HEK293 (cell line): ENCODE measurements around the gene ACAP2.

ENCODE experiments used
- CTCF ChIA-PET: fragments of 350-600 bp; formaldehyde crosslinking; extraction: SDS; loops from one replicate; lab custom pipeline; 2021; ENCODE audit warnings: antibody characterized with exemption; lab: Yijun Ruan, JAX
- POLR2A ChIA-PET: fragments of 300-600 bp; formaldehyde crosslinking; extraction: SDS; loops from one replicate; lab custom pipeline; 2020; ENCODE audit warnings: antibody characterized with exemption, inconsistent platforms; lab: Yijun Ruan, JAX
- H3K27ac ChIP-seq: fragments of 200-500 bp; sonication (Bioruptor generic); 2 replicates; pipeline ENCODE4 v1.5.1; 2014; ENCODE audit warnings: low read depth, low read length, control low read depth, inconsistent platforms; ENCODE audit errors: extremely low read depth
- H3K36me3 ChIP-seq, 2 experiments: fragments of 200-500 bp in 1 of 2; sonication (Bioruptor generic) in 1 of 2; 1 replicate in 1 of 2; 2 replicates in 1 of 2; pipeline ENCODE4 v1.5.1; 2014 to 2017; ENCODE audit warnings: inconsistent platforms in 2 of 2, low read length in 2 of 2; ENCODE audit not compliant: control insufficient read depth in 2 of 2, insufficient read depth in 1 of 2
- H3K4me1 ChIP-seq: fragments of 200-500 bp; sonication (Bioruptor generic); 2 replicates; pipeline ENCODE4 v1.5.1; 2014; ENCODE audit warnings: mild to moderate bottlenecking, low read length, inconsistent platforms; ENCODE audit not compliant: control insufficient read depth, insufficient read depth
- H3K4me3 ChIP-seq: 2 replicates; pipeline ENCODE4 v1.5.1; 2011; ENCODE audit warnings: low read depth, mild to moderate bottlenecking, control low read depth, low read length, moderate library complexity
- H3K9me3 ChIP-seq: fragments of 200-500 bp; sonication (Bioruptor generic); 2 replicates; pipeline ENCODE4 v1.5.1; 2014; ENCODE audit warnings: low read depth, low read length, inconsistent platforms; ENCODE audit not compliant: control insufficient read depth, insufficient read depth
- GLI4 ChIP-seq: fragments of 450-650 bp; formaldehyde crosslinking; IDR thresholded peaks from 2 replicates; pipeline ENCODE4 v1.5.1; 2016; ENCODE audit warnings: missing biosample characterization, missing genetic modification characterization
- MEIS1 ChIP-seq: sonication (generic); formaldehyde crosslinking; IDR thresholded peaks from 2 replicates; pipeline ENCODE4 v1.8.1; 2022; ENCODE audit warnings: missing genetic modification reagents, mild to moderate bottlenecking, borderline replicate concordance
- ZBTB6 ChIP-seq: fragments of 450-650 bp; formaldehyde crosslinking; IDR thresholded peaks from 2 replicates; pipeline ENCODE4 v1.5.1; 2017; ENCODE audit warnings: missing biosample characterization, missing genetic modification characterization
- ZNF473 ChIP-seq: fragments of 450-650 bp; formaldehyde crosslinking; IDR thresholded peaks from 2 replicates; pipeline ENCODE4 v1.5.1; 2017; ENCODE audit warnings: missing biosample characterization, missing genetic modification characterization
- ZNF48 ChIP-seq: fragments of 450-650 bp; formaldehyde crosslinking; IDR thresholded peaks from 2 replicates; pipeline ENCODE4 v1.5.1; 2016; ENCODE audit warnings: missing biosample characterization, missing genetic modification characterization
- ZNF521 ChIP-seq: fragments of 450-650 bp; formaldehyde crosslinking; IDR thresholded peaks from 2 replicates; pipeline ENCODE4 v1.5.1; 2017; ENCODE audit warnings: missing biosample characterization, mild to moderate bottlenecking, missing genetic modification characterization
- ZNF776 ChIP-seq: fragments of 450-650 bp; formaldehyde crosslinking; IDR thresholded peaks from 2 replicates; pipeline ENCODE4 v1.5.0; 2017; ENCODE audit warnings: missing biosample characterization, missing genetic modification characterization, borderline replicate concordance
- ZNF843 ChIP-seq: fragments of 450-650 bp; formaldehyde crosslinking; IDR thresholded peaks from 2 replicates; pipeline ENCODE4 v1.5.1; 2016; ENCODE audit warnings: missing biosample characterization, missing genetic modification characterization
- ZSCAN5A ChIP-seq: fragments of 450-650 bp; formaldehyde crosslinking; IDR thresholded peaks from 2 replicates; pipeline ENCODE4 v1.5.1; 2016; ENCODE audit warnings: missing biosample characterization, missing genetic modification characterization

ACAP2 gene

GRCh38 chr3:195224980-195225580 lies 217.7 kb downstream of the ACAP2 start:
- Histone ChIP-seq H3K9me3 (no peaks in the 10 kb centered on the region), H3K27ac (no peak overlapping the region), H3K36me3 (peaks cover 0 to 19% of the 10 kb centered on the region in 2 experiments; a peak in 1 of 3 replicates), H3K4me3 (no peak overlapping the region), H3K4me1 (no peaks in the 10 kb centered on the region)
- ChIA-PET POLR2A (interaction anchor here (0.8 kb wide), 1 partner anchor 217 kb away, joined by 4 read pairs; no protein-coding TSS in a partner anchor), CTCF (no interaction called here)
- TF ChIP-seq ZNF843 (tag by site-specific recombination) (no peak), ZBTB6 (tag by site-specific recombination) (no peak), ZNF48 (no peak), ZNF776 (no peak), ZNF521 (tag by site-specific recombination) (no peak), ZNF473 (tag by site-specific recombination) (no peak), ZSCAN5A (tag by site-specific recombination) (no peak), MEIS1 (CRISPR knock-in tag) (no peak), GLI4 (no peak)
